Measurements from ENCODE around the gene ZNF684. TPM values are rescaled to one million over a fixed set of nuclear protein-coding genes. Genes with fewer than 3 reads are reported as not detected.

Gene ZNF684
- total RNA-seq, 1 experiment from 2014 or later = 5.5 TPM

DNA sequence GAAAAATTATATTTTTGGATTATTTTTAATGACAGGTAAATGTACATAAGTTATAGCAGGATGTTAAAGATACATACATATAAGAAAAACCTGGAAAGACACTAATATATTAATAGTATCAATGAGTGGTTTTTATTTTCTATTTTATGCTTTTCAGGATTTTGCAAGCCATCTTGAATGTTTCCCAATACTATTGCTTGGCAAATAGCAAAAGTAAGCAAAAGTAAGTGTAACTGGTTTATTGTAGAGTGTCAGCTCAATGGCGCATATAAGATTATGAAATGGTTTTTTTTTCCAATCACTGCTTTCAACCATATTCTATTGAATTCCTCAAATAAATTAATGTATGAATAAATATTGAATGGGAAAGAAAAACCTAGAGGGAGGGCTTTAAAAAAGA, 36.4 kb downstream of the ZNF684 start:
- no peak for DNase-seq (ENCODE audit: low read depth)

- DNase-seq (ENCODE audit: low read depth) = peak; percentile 51
Measured at GRCh38 chr1:40574805-40575204, 43.4 kb downstream of the ZNF684 start.

GRCh38 chr1:40575336-40575735, 43.9 kb downstream of the ZNF684 start:
- DNase-seq (ENCODE audit: low read depth) = no peak

DNA sequence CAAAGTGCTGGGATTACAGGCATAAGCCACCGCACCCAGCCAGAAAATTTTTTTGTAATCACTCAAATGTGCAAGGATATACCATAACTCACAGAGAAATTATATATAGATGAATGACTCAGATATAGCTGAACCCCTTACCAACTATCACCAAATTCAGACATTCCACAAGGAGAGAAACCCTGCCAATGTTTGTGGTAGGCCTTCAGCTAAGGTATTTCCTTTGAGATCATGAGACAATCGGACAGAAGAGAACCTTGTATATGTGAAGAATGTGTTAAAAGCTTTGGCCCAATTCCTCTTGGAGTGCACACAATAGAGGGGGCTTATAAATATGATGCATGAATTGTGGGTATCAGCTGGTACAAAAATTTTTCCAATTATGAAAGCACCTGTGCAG, 50.7 kb downstream of the ZNF684 start:
- no peak for DNase-seq (ENCODE audit: low read depth)

DNA sequence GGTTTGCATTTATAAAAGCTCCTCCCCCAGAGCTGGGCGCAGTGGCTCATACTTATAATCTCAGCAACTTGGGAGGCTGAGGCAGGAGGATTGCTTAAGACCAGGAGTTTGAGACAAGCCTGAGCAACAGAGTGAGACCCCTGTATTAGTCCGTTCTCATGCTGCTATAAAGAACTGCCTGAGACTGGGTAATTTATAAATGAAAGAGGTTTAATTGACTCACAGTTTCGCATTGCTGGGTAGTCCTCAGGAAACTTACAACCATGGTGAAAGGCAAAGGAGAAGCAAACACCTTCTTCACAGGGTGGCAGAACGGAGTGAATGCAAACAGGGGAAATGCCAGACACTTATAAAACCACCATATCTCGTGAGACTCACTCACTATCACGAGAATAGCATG, 52.5 kb downstream of the ZNF684 start:
- DNase-seq (ENCODE audit: low read depth) = no peak

GRCh38 chr1:40588586-40588985, 57.1 kb downstream of the ZNF684 start:
- no peak for DNase-seq (ENCODE audit: low read depth)

GRCh38 chr1:40592107-40592803, 60.8 kb downstream of the ZNF684 start:
- DNase-seq (ENCODE audit: low read depth) = peak; percentile 40

DNA sequence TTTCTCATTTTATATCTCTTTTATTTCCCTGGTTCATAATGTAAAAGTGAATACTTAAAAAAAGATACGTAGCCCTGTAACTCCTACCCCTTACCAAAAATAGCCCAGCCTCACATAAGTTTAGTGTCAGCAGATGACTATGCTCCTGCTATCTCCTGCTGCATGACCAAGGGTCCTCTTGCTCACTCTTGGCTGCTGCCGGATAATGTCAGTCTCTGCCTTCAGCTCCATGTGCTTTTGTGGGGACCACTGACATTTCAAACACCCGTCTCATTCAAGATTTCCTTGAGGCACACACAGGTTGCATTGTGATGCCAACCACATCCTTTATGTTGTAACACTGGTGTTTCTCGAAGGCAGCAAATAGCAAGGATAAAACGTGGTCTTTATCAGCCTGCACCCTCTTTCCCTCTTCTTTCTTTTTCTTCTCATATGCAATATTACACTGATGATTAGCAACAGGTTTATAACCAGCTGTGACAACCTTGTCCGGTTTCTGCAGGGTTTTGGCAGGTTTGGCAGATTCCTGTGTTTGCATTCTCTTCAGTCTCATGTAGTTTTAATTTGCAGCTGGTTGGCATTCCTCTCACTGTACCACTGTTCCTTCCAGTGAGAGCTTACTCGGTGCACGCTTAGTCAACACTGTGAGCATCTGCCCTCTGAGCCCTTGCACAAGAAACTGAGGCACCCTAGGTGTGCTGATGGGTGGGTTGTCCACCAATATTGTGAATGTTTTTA, 62.2 kb downstream of the ZNF684 start:
- DNase-seq (ENCODE audit: low read depth) = peak; percentile 41

DNA sequence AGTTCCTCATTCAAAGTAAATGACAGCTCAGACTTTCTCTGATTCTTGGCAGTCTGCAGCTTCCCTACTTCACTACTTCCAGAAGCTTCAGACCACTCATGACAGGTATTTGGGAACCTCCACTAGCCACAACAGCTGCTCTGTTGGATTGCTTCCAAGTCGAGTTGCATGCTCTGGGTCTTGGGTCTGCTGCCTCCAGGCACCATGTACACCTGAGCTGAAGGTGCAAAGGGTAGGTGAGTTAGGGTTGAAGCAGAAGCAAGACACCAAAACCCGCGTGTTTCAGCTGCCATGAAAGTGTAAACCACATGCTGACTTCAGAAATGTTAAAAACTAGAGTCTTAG, 62.7 kb downstream of the ZNF684 start:
- DNase-seq (ENCODE audit: low read depth) = no peak

GRCh38 chr1:40595623-40596022, 64.2 kb downstream of the ZNF684 start:
- DNase-seq (ENCODE audit: low read depth) = no peak

Small RNA genes within 50 kb of the gene (small RNA-seq; reads per million reads assigned to genes)
- not detected for gene AL356379.1

Other genes with a start within 250 kb of the ZNF684 start
- 0.07 and 0.43 TPM in 2 replicates for gene COL9A2, start 214.4 kb upstream of the ZNF684 start, total RNA-seq (2014; rRNA removed; shearing (Covaris generic))
- 19.1 and 23.2 TPM in 2 replicates for gene SMAP2, start 157.9 kb upstream of the ZNF684 start, total RNA-seq (2014; rRNA removed; shearing (Covaris generic))
- 4.0 and 5.0 TPM in 2 replicates for gene ZFP69B, start 81.2 kb upstream of the ZNF684 start, total RNA-seq (2014; rRNA removed; shearing (Covaris generic))
- gene ZFP69, start 54.3 kb upstream of the ZNF684 start, total RNA-seq (2014; rRNA removed; shearing (Covaris generic)) = 4.0 and 4.5 TPM in 2 replicates
- 3.1 and 5.2 TPM in 2 replicates for gene EXO5, start 22.9 kb upstream of the ZNF684 start, total RNA-seq (2014; rRNA removed; shearing (Covaris generic))
- 0.23 and 0.57 TPM in 2 replicates for gene RIMS3, start 134.0 kb downstream of the ZNF684 start, total RNA-seq (2014; rRNA removed; shearing (Covaris generic))
- 35.8 and 54.1 TPM in 2 replicates for gene NFYC, start 160.1 kb downstream of the ZNF684 start, total RNA-seq (2014; rRNA removed; shearing (Covaris generic))